ENCODE data around the gene HABP2.
A peak's percentile ranks its signal among the peaks of the same experiment; 100 is the strongest.

Gene HABP2

DNA sequence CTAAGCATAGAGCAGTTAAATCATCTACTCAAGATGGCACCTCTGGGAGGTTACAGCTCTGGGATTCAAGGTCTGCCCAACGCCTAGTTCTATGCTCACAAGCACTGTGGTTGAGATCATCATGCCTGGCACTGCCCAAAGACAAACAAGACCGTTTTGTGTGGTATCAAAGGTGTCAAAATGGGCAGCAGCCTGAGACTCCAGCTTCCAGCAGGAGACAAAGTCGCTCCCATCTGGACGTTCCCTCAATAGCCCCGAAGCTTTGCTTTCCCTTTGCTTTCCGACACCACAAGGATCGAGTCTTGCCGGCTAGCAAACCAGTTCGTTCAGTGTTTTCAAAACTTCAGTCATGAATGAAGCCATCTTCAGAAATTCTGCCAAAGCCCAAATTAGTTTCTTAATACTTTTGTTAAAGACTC is 5.1 kb downstream of the HABP2 start:
- DNase-seq (ENCODE audit: low read depth): no peak

GRCh38 chr10:113560071-113560470 is 7.2 kb downstream of the HABP2 start:
- no peak for DNase-seq (ENCODE audit: low read depth)

- DNase-seq (ENCODE audit: low read depth): no peak
Observed at GRCh38 chr10:113561214-113561613, 8.4 kb downstream of the HABP2 start.

DNA sequence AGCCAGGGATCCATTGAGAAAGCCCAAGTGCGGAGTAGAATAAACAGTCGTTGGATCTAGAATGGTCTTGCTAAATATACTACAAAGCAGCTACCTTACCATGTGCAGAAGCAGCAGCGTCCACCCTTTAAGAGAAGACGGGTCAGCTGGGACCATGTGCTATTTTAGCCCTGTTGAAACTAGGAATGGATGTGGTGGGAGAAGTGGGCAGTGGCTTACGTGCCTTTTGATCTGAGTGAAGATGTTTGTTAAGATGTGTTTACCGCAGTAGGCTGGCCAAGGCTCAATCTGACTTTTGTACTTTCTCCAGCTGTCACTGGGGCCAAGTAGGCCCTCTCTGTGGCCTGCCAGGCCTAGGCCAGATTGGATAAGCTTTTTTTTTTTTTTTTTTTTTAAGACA is 9.2 kb downstream of the HABP2 start:
- no peak for DNase-seq (ENCODE audit: low read depth)

DNA sequence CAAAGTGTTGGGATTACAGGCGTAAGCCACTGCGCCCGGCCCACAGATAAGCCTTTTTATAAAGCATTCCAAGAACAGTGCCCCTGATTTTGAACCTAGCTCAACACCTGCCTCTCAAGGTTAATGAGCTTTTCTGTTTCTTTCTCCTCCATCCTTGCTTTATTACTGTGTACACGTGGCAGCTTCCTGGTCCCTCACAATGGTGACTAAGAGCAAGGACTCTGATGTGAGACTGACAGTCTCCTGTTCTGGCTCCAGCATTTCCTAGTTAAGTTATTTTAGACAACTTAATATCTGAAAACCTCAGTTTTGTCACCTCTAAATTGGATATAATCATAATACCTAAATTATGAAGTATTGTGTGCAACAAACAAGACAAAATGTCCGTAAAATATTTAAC is 9.9 kb downstream of the HABP2 start:
- no peak for DNase-seq (ENCODE audit: low read depth)

DNA sequence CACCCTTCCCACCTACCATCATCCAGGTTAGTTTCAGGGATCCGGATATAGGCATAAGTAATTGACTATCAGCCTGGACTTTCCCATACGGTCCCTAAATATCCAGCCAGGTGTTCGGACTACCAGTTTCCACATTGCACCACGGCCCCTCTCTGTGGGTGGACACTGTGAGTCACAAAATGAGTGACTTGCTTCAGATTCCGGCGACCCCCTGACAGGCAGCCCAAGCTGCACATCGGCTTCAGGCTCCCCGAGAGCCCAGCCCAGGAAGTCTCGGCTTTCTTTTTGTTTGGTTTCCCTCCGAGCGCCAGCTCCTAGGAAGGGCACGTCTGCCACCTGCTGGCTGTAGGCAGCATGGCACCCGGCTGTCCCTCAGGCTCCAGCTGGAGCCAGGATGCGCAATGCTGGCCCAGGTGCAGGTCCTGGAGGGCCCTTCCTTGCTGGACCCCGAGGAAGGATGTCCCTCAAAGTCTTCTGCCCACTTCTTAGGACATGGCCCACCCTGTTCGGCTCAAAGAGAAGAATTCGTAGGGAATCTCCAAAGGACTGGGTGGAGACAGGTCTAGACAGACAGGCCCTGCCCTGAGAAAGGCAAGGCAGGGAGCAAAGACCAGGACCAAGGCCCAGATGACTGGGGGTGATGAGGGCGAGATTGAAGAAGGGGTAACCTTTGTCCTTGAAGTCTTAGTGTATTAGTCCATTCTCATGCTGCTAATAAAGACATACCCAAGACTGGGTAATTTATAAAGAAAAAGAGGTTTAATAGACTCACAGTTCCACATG is 10.6 kb downstream of the HABP2 start:
- peak; percentile 31 for DNase-seq (ENCODE audit: low read depth)

- DNase-seq (ENCODE audit: low read depth): no peak
Observed at GRCh38 chr10:113565364-113565763, 12.5 kb downstream of the HABP2 start.

- DNase-seq (ENCODE audit: low read depth): no peak
Observed at GRCh38 chr10:113566888-113567287, 14.0 kb downstream of the HABP2 start.

- no peak for DNase-seq (ENCODE audit: low read depth)
Observed at GRCh38 chr10:113569576-113569975, 16.7 kb downstream of the HABP2 start.

DNA sequence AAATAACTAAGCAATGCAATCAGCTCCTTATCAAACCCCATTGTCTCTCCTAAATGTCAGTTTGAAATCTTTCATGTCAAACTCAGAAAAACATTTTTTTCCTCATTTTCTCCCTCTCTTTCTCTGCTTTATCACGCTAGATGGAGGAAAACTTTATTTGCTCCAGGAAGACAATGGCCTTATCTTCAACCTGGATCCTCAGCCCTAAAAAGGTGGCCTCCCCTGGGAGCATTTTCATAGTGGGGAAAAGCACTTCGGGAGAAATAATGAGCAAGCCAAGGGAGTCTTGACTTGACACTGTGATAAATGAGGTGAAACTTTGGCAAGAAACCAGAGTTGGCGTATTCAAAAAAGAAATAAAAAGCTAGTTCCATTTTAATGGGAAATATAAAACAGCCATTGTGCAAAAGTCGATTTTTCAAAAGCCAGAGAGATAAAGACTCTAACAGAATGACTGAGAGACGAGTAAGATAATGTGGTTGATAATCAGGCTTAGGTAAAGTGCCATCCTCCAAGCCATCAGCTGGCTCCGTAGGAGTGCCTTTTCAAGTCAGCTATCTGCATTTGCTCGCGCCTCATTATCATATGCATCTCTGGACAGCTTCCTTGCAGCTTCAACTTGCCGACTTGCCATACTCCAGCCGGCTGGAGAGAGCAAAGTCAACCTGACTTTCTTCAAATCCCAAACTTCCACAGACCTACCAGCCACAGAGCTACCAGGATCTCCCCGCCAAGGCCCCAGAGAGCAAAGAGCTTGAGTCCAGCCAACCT is 19.9 kb downstream of the HABP2 start:
- no peak for DNase-seq (ENCODE audit: low read depth)

GRCh38 chr10:113573368-113573767 is 20.5 kb downstream of the HABP2 start:
- no peak for DNase-seq (ENCODE audit: low read depth)

GRCh38 chr10:113576852-113577251 is 24.0 kb downstream of the HABP2 start:
- no peak for DNase-seq (ENCODE audit: low read depth)

GRCh38 chr10:113578773-113579172 is 25.9 kb downstream of the HABP2 start:
- no peak for DNase-seq (ENCODE audit: low read depth)

DNA sequence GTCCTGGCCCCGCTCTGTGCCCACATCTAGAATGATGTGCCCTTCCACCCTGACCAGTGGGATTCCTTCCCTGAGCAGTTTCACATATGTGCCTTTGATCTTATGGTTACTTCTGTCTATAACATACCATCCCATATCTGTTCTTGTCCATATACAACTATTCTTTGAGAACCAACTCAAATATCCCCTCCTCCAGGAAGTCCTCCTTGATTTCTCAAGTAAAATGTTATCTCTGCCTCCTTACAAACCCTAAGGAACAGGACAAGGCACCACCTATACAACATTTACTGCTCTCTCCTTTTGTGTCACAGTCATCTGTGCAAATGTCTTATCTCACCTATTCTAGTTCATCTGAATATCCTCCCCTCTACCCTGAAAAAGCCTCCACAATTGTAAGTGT is 28.2 kb downstream of the HABP2 start:
- no peak for DNase-seq (ENCODE audit: low read depth)

DNA sequence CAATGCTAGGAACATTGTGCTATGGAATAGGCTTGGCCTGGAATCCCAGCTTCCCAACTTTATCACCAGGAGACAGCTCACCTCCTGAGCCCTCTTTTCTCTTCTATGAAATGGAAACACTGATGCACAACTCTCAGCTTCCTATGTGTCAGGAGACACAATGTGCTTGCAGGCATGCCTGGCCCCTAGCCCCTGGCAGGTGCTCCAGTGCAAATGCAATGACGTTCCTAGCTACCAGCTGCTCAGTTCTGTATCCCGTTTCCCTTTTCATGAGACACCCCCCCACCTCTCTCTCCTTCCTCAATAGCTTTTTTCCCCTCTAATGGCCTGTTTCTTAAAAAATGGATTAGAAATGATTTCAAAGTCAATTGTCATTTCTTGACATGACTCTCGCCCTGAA is 30.7 kb downstream of the HABP2 start:
- no peak for DNase-seq (ENCODE audit: low read depth)

- no peak for DNase-seq (ENCODE audit: low read depth)
Observed at GRCh38 chr10:113585949-113586348, 33.1 kb downstream of the HABP2 start.

GRCh38 chr10:113589201-113589770 is 36.4 kb downstream of the HABP2 start:
- no peak for DNase-seq (ENCODE audit: low read depth)

DNA sequence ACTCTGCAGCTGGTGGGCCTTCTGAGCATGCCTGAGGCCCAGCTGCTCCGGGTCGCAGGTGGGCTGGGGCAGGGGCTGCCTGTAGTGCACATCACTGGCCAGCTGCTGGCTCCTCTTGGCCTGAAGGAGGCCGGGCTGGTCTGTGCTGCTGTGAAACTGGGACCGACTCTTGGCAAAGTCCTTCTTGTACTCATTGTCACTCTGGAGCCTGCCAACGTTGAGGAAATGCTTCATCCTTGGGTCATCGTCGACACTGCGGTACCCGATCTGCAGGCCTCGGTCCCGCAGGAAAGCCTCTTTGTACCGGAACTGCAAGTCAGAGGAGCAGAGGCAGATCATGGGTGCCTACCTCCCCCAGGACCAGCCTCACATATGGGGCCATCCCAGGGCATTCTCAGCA is 37.7 kb downstream of the HABP2 start:
- DNase-seq (ENCODE audit: low read depth): no peak

DNA sequence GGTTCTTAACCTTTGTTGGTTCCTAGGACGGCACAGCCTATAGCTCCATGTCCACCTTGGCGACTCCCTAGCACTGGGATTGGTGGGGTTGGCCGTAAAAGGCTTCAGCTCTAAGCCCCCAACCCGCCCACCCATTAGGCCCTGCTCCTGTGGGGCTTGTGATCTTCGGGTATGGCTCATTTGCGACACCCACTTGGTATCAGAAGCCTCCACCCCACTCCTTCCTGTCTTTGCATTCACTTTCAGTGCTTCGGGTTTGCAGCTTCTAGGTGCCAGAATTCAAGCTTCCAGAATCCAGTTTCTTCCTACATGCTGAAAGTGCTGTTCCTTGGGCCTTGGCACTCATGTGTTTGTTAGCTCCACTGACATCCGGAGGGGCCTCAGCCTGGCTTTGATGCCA is 39.5 kb downstream of the HABP2 start:
- no peak for DNase-seq (ENCODE audit: low read depth)

DNA sequence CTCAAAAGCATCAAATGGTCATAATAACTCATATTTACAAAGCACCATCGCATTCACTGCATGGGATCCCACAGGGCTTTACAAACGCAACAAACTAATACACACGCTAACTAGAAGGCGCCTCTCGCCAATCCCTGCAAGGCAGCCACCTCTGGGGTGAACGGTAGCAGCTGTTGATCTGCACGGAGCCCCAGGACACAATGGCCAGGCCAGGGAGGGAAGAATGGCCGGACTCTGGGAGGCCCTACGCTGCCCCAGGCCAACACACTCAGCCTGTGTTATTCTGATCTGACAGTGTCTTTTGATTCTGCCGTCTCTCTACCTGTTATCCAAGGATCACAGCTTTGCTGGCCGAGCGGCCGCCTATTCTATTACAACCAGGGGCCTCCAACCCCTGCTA is 41.8 kb downstream of the HABP2 start:
- DNase-seq (ENCODE audit: low read depth): no peak

GRCh38 chr10:113600569-113600968 is 47.7 kb downstream of the HABP2 start:
- no peak for DNase-seq (ENCODE audit: low read depth)

DNA sequence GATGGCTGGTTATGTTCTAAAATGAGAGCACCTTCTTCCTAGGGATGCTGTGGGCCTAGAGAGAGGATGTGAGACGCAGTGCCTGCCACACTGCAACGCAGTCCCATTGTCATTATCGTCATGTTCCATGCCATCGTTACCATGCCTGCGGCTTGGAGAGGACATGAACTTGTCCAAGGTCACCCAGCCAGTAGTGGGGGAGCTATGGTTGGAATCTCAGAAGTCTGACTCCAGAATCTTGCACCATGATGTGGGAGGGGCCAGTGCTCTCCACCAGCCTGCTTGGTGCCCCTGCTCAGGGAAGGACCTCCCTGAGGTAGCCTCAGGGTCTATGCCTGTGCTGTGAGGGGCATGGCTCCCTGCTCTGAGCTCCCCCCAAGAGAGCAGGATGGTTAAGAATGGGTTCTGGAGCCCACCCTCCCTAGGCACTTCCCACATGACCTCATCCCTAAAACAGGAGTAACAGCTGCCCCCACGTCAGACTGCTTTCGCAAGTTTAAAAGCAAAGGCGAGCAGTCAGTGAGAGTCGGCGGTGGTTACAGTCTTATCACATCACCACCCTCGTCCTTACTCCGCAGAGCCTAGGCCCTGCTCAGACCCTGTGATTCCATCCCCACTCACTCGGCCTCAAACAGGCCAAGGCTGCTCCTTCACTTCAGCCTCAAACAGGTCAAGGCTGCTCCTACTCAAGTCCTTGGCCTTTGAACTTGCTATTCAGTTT is 50.4 kb downstream of the HABP2 start:
- DNase-seq (ENCODE audit: low read depth): no peak

DNA sequence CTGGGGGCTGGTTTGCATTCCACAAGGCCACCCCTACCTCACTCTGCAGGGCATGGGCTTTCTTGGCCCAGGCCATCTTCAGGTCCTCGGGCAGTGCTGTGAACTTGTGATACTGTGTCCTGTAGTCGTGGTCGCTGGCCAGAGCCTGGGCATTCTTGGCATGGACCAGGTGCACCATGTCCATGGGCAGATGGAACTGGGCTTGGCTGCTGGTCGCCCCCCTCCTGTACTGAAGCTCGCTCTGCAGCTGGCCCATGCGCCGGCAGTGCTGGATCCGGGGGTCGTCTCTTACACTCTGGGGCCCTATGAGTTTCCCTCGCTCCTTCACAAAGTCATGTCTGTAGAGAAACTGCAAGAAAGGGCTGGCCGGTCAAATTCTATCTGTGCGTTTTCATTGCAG is 51.7 kb downstream of the HABP2 start:
- DNase-seq (ENCODE audit: low read depth): no peak
